NOMO-1 treated with dmso at 0.1 percent for 144 hours (cell line): ENCODE measurements around the gene NAT16.

Source experiments
- DNase-seq: peaks from one replicate; lab custom pipeline; 2025; ENCODE audit not compliant: unreplicated experiment; lab: John Stamatoyannopoulos, UW

Gene NAT16

GRCh38 chr7:101172005-101172853, 7.9 kb downstream of the NAT16 start:
- no peak for DNase-seq

GRCh38 chr7:101171442-101171837, 8.7 kb downstream of the NAT16 start:
- no peak for DNase-seq

GRCh38 chr7:101170617-101171441, 9.3 kb downstream of the NAT16 start:
- DNase-seq, result no peak

- DNase-seq, result peak; percentile 83
Measured at GRCh38 chr7:101169838-101170551, 10.1 kb downstream of the NAT16 start.

DNA sequence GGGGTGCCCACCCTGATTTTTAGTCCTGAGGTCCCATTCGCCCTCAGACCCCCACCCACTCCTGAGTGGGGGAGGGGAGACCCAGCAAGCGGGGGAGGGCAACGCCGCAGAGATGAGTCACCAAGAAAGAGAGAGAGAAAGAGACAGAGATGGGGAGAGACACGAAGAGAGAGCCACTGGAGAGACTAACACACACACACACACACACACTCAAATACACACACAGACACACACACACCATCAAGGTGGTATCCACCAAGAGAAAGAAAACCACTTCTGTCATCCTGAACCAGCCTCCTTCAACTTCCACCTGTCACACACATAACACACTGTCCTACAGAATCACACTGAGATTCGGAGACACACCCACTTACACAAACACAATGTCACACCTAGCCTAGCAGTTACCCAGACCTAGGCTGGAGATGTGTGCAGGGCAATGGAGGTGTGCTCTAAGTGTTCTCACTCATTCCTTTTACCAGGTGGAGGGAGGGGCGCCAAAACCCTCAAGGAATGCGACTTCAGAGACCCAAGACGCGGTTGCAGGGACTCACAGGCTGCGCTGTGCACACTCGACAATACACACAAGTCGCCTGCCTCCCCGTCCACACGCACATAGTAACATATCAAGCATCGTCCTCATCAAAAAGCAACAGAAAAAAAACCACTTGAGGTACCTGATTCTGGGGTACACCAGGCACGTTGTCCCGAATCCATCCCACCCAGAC, 10.8 kb downstream of the NAT16 start:
- no peak for DNase-seq

- DNase-seq, result no peak
Measured at GRCh38 chr7:101168412-101169049, 11.6 kb downstream of the NAT16 start.

- no peak for DNase-seq
Measured at GRCh38 chr7:101167645-101168411, 12.3 kb downstream of the NAT16 start.

GRCh38 chr7:101166909-101167644, 13.0 kb downstream of the NAT16 start:
- no peak for DNase-seq

DNA sequence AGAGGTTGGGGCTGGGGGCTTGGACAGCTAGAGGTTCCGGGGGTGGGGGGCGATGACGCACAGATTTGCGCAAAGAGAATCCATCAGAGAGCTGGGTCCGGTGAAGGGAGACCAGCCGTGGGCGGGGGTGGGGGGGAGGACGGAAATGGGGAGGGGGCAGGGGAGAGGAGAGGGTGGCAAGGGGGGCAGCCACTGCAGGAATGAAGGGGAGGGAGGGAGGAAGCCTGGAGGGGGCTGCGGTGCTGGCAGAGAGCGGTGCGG, 13.5 kb downstream of the NAT16 start:
- no peak for DNase-seq

GRCh38 chr7:101165958-101166647, 14.0 kb downstream of the NAT16 start:
- DNase-seq, result no peak

- DNase-seq, result peak; percentile 97
Measured at GRCh38 chr7:101165075-101165957, 14.8 kb downstream of the NAT16 start, which contains the start of gene VGF. Gene VGF (minus strand): TSS chr7:101165569. CDS start chr7:101164843, 726 bp downstream.

GRCh38 chr7:101164071-101164840, 15.8 kb downstream of the NAT16 start:
- no peak for DNase-seq

DNA sequence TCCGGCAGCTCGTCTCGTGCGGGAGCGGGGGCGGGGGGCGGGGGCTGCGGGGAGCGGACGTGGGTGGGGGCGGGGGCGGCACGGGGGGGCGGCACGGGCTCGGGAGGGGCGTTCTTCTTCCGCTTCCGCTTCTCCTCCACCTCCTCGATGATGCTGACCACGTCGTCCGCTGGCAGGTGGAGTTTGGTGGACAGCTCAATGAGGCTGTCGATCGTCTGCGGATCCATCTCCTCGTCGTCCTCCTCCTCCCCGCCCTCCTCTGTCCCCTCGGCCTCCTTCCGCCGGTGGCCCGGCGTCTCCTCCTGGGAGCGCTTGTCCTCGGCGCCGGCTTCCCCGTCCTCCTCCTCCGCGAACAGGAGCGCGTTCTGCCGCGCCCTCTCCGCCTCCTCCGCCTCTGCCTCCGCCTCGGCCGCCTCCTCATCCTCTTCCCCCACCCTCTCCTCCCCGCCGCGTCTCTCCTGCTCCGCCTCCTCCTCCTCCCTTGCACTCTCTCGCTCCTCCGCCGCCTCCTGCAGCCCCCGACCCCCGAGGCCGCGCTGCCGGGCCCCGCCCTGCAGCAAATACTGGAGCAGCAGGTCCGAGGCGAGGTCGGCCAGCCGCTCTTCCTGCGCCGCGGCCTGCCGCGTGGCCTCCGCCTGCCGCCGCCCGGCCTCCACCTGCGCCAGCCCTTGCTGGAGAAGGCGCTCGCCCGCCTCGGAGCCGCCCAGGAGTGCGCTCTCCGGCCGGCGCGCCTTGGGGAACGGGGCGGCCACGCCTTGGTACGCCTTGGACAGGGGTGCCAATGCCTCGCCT, 16.6 kb downstream of the NAT16 start:
- DNase-seq, result no peak

- peak; percentile 23 for DNase-seq
Measured at GRCh38 chr7:101162551-101163278, 17.4 kb downstream of the NAT16 start.
